PC-3 (cell line): ENCODE measurements around the gene TAGAP. TPM values are rescaled to one million over a fixed set of nuclear protein-coding genes. Genes with fewer than 3 reads are reported as not detected.

Experiments used
- ATAC-seq: fragments of 200-7000 bp; cut with Tn5 transposase; 2 replicates; pipeline ENCODE4 v1.9.1; 2020; ENCODE audit warnings: mild to moderate bottlenecking, moderate library complexity
- BruUV-seq: library from RNA; stranded (reverse); fragments of 400-500 nt; replicated peaks from 2 replicates; lab custom pipeline; 2021; lab: Mats Ljungman, UMichigan
- CTCF ChIA-PET: fragments of 300-600 bp; sonication (Branson Sonifier 250); formaldehyde crosslinking; loops from one replicate; lab custom pipeline; 2022; ENCODE audit warnings: antibody characterized with exemption; lab: Charles Lee
- POLR2A ChIA-PET: fragments of 300-600 bp; sonication (Branson Sonifier 250); formaldehyde crosslinking; loops from one replicate; lab custom pipeline; 2022; ENCODE audit warnings: antibody characterized with exemption; ENCODE audit not compliant: unreplicated experiment; lab: Charles Lee
- DNase-seq: peaks from one replicate; pipeline ENCODE4 v3.0.0-alpha.2; 2015
- H2AFZ ChIP-seq: fragments of 300-600 bp; sonication (generic); 2 replicates; pipeline ENCODE4 v1.6.0; 2016; ENCODE audit warnings: antibody characterized with exemption, low read length
- H3F3A ChIP-seq: fragments of 300-600 bp; sonication (generic); one replicate; pipeline ENCODE4 v1.6.0; 2017; ENCODE audit warnings: antibody characterized with exemption, low read length, control low read depth, mild to moderate bottlenecking; ENCODE audit not compliant: unreplicated experiment
- H3K27ac ChIP-seq: fragments of 300-600 bp; sonication (generic); 2 replicates; pipeline ENCODE4 v1.5.1; 2016; ENCODE audit warnings: mild to moderate bottlenecking, low read length
- H3K27me3 ChIP-seq: fragments of 300-600 bp; sonication (generic); 2 replicates; pipeline ENCODE4 v1.6.1; 2016; ENCODE audit warnings: low read length, mixed read lengths
- H3K36me3 ChIP-seq: fragments of 300-600 bp; sonication (generic); 2 replicates; pipeline ENCODE4 v1.6.1; 2016; ENCODE audit warnings: low read depth, mixed run types, low read length, mixed read lengths
- H3K4me1 ChIP-seq: fragments of 300-600 bp; sonication (generic); 2 replicates; pipeline ENCODE4 v1.5.1; 2016; ENCODE audit warnings: low read length; ENCODE audit not compliant: insufficient read depth
- H3K4me2 ChIP-seq: fragments of 300-600 bp; sonication (generic); 2 replicates; pipeline ENCODE4 v1.6.0; 2016; ENCODE audit warnings: low read length
- H3K4me3 ChIP-seq: fragments of 300-600 bp; sonication (generic); 2 replicates; pipeline ENCODE4 v1.5.1; 2016; ENCODE audit warnings: mild to moderate bottlenecking, low read length, mixed read lengths
- H3K79me2 ChIP-seq: fragments of 300-600 bp; sonication (generic); 2 replicates; pipeline ENCODE4 v1.6.1; 2017; ENCODE audit warnings: low read length, mixed read lengths
- H3K9ac ChIP-seq: fragments of 300-600 bp; sonication (generic); 2 replicates; pipeline ENCODE4 v1.6.0; 2016; ENCODE audit warnings: mild to moderate bottlenecking, low read length
- H3K9me2 ChIP-seq: fragments of 300-600 bp; sonication (generic); replicated peaks from 2 replicates; pipeline ENCODE4 v1.6.1; 2016; ENCODE audit warnings: mixed run types, low read length, mixed read lengths
- H3K9me3 ChIP-seq: fragments of 300-600 bp; sonication (generic); 2 replicates; pipeline ENCODE4 v1.6.1; 2016; ENCODE audit warnings: low read length, mixed read lengths
- H4K20me1 ChIP-seq: fragments of 300-600 bp; sonication (generic); 2 replicates; pipeline ENCODE4 v1.6.1; 2016; ENCODE audit warnings: low read length, mixed read lengths
- CTCF ChIP-seq: fragments of 300-600 bp; sonication (generic); conservative IDR thresholded peaks from 2 replicates; pipeline ENCODE4 v1.5.1; 2017; ENCODE audit warnings: antibody characterized with exemption, low read depth, mild to moderate bottlenecking, low read length
- EZH2 ChIP-seq: fragments of 300-600 bp; sonication (generic); IDR thresholded peaks from one replicate; pipeline ENCODE4 v1.6.1; 2017; ENCODE audit warnings: antibody characterized with exemption, mild to moderate bottlenecking, low read length; ENCODE audit not compliant: unreplicated experiment
- EZH2phosphoT487 ChIP-seq: fragments of 300-600 bp; sonication (generic); IDR thresholded peaks from 2 replicates; pipeline ENCODE4 v1.6.1; 2018; ENCODE audit warnings: mild to moderate bottlenecking, antibody characterized with exemption, low read length, borderline replicate concordance
- intact Hi-C: fragments of 100-400 bp; cut with micrococcal nuclease; formaldehyde crosslinking; loops from 2 replicates; pipeline ENCODE4 v1.9.0; 2023
- total RNA-seq: library from RNA; depleted of rRNA; stranded (reverse); fragments of >200 nt; gene quantifications from 2 replicates; pipeline ENCODE4 v1.2.3, GENCODE V29; 2014

Gene TAGAP
- total RNA-seq, 1 experiment from 2014 or later: not detected

- no peak overlapping the region for H2AFZ ChIP-seq
- no peak overlapping the region for H3K4me3 ChIP-seq
- no peaks in the 10 kb centered on the region for H3K79me2 ChIP-seq
- H3K4me2 ChIP-seq: no peak overlapping the region
- ATAC-seq: no peak
- no TSS peak for BruUV-seq
- H3K36me3 ChIP-seq: no peaks in the 10 kb centered on the region
- no peak for DNase-seq
- no peak overlapping the region for H3K9ac ChIP-seq
- H3K4me1 ChIP-seq: no peaks in the 10 kb centered on the region
- H3K9me2 ChIP-seq: no peaks in the 10 kb centered on the region
- H4K20me1 ChIP-seq: no peaks in the 10 kb centered on the region
- H3K27me3 ChIP-seq: peaks cover 85% of the 10 kb centered on the region
- intact Hi-C loops: no loop called here
- no peaks in the 10 kb centered on the region for H3K9me3 ChIP-seq
- ChIA-PET POLR2A (no interaction called here), CTCF (no interaction called here)
- no peaks in the 10 kb centered on the region for H3F3A ChIP-seq
- TF ChIP-seq CTCF: no peak
- no peak overlapping the region for H3K27ac ChIP-seq
These were observed 11.2 kb upstream of the TAGAP start for GRCh38 chr6:159056003-159056402.

GRCh38 chr6:159053781-159054398 is 9.1 kb upstream of the TAGAP start:
- intact Hi-C loops: no loop called here
- BruUV-seq: no TSS peak
- DNase-seq (no peak), ATAC-seq (no peak)
- CTCF ChIA-PET: no interaction called here
- H3K4me3 ChIP-seq: no peak overlapping the region
- H2AFZ ChIP-seq: no peak overlapping the region
- H3K9ac ChIP-seq: no peak overlapping the region
- no peak for TF ChIP-seq EZH2phosphoT487
- no peak for TF ChIP-seq CTCF
- TF ChIP-seq EZH2: no peak
- H3K9me2 ChIP-seq: no peaks in the 10 kb centered on the region
- POLR2A ChIA-PET: interaction anchor here (0.6 kb wide), 1 partner anchor 16 kb away, joined by 4 read pairs; no protein-coding TSS in a partner anchor
- H3K9me3 ChIP-seq: no peaks in the 10 kb centered on the region
- H3K36me3 ChIP-seq: no peaks in the 10 kb centered on the region
- no peaks in the 10 kb centered on the region for H3K4me1 ChIP-seq
- H3K27me3 ChIP-seq: peaks cover 66% of the 10 kb centered on the region
- H3K27ac ChIP-seq: no peak overlapping the region
- no peaks in the 10 kb centered on the region for H3F3A ChIP-seq
- no peak overlapping the region for H3K4me2 ChIP-seq
- H4K20me1 ChIP-seq: no peaks in the 10 kb centered on the region
- no peaks in the 10 kb centered on the region for H3K79me2 ChIP-seq

- H3K4me3 ChIP-seq: no peak overlapping the region
- TF ChIP-seq EZH2phosphoT487 (no peak), CTCF (no peak), EZH2 (no peak)
- H3K4me1 ChIP-seq: no peaks in the 10 kb centered on the region
- DNase-seq (no peak), ATAC-seq (no peak)
- H3K36me3 ChIP-seq: no peaks in the 10 kb centered on the region
- H2AFZ ChIP-seq: no peak overlapping the region
- intact Hi-C loops: no loop called here
- H3K79me2 ChIP-seq: no peaks in the 10 kb centered on the region
- ChIA-PET CTCF (no interaction called here), POLR2A (no interaction called here)
- no peaks in the 10 kb centered on the region for H4K20me1 ChIP-seq
- no peaks in the 10 kb centered on the region for H3F3A ChIP-seq
- BruUV-seq: no TSS peak
- H3K27ac ChIP-seq: no peak overlapping the region
- peaks cover 68% of the 10 kb centered on the region for H3K27me3 ChIP-seq
- H3K9me2 ChIP-seq: no peaks in the 10 kb centered on the region
- H3K4me2 ChIP-seq: no peak overlapping the region
- H3K9ac ChIP-seq: no peak overlapping the region
- no peaks in the 10 kb centered on the region for H3K9me3 ChIP-seq
These were observed 7.9 kb upstream of the TAGAP start for GRCh38 chr6:159052720-159053119.
